ENCODE measurements around the gene EHMT1.
A peak's percentile ranks its signal among the peaks of the same experiment; 100 is the strongest.

Gene EHMT1

DNA sequence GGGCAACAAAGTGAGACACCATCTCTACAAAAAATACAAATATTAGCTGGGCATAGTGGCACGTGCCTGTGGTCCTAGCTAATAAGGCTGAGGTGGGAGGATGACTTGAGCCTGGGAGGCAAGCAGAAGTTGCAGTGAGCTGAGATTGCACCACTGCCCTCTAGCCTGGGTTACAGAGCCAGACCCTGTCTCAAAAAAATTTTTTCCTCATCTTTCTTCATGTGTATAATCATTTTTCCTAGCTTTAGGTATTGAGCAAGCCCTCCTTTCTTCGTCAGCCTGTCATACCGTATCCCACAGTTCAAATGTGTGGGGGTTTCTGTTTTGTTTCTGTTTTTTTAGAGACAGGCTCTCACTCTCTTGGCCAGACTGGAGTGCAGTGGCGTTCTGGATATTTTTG is 41.3 kb downstream of the EHMT1 start:
- Histone ChIP-seq H3K9ac (ENCODE audit: low read length) (no peak overlapping the region), H3K23ac (ENCODE audit: low read length in 2 of 2) (no peak overlapping the region), H2AK5ac (ENCODE audit: low read length, severe bottlenecking) (no peak overlapping the region), H2AFZ (ENCODE audit: low read depth, low read length) (no peak overlapping the region), H3K4me3 (ENCODE audit: insufficient read depth in 1 of 2, low read depth in 1 of 2, low read length in 2 of 2) (no peak overlapping the region), H3K4ac (ENCODE audit: low read depth in 1 of 2, low read length in 2 of 2) (no peak overlapping the region), H2BK15ac (ENCODE audit: low read depth, poor library complexity, severe bottlenecking) (no peak overlapping the region), H3K4me1 (ENCODE audit: control insufficient read depth, insufficient read depth, low read depth, low read length) (no peaks in the 10 kb centered on the region), H3K4me2 (ENCODE audit: low read length, poor library complexity, severe bottlenecking) (no peak overlapping the region), H4K91ac (ENCODE audit: low read length) (no peak overlapping the region), H3K18ac (ENCODE audit: low read depth in 1 of 2, low read length in 2 of 2) (no peak overlapping the region), H3K27ac (ENCODE audit: low read length, poor library complexity, severe bottlenecking) (no peak overlapping the region), H2BK5ac (ENCODE audit: low read depth, low read length, poor library complexity, severe bottlenecking) (no peak overlapping the region), H3K79me1 (replicated peaks; ENCODE audit: low read length, poor library complexity, severe bottlenecking) (peaks cover 26% of the 10 kb centered on the region), H2BK12ac (ENCODE audit: low read length in 2 of 2) (no peak overlapping the region), H3K9me3 (ENCODE audit: control insufficient read depth, low read length) (no peaks in the 10 kb centered on the region), H3K14ac (ENCODE audit: low read length in 2 of 2) (no peak overlapping the region), H2BK120ac (ENCODE audit: low read depth, low read length) (no peak overlapping the region), H3K36me3 (ENCODE audit: control insufficient read depth in 1 of 2, insufficient read depth in 2 of 2, low read depth in 1 of 2, low read length in 2 of 2) (peaks cover 6 to 15% of the 10 kb centered on the region in 2 experiments), H3K27me3 (ENCODE audit: control insufficient read depth in 1 of 2, insufficient read depth in 1 of 2, low read length in 2 of 2) (no peaks in the 10 kb centered on the region), H4K8ac (ENCODE audit: low read length) (no peak overlapping the region)
- no peak for DNase-seq
- 50% methylated on average over 1 of the region's 4 CpGs for WGBS

DNA sequence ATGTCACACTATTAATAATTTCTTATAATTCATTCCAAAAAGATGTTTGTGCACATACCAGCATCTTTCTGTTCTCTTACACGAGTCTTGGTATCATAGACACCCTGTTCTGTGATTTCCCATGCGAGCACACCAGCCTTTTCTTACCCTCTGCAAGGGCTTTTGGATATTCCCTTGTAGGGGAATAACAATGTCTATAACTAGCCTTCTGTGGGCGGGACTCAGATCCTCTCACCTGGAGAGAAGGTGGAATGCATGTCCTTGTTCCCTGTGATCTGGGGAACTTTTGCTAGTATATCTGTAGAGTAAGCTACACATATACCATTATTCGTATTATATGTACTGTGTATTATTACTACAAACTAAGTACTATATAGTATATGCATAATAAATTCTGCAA is 44.8 kb downstream of the EHMT1 start:
- Histone ChIP-seq H2AFZ (ENCODE audit: low read depth, low read length) (no peak overlapping the region), H3K23ac (ENCODE audit: low read length in 2 of 2) (no peak overlapping the region), H4K91ac (ENCODE audit: low read length) (no peak overlapping the region), H3K27me3 (ENCODE audit: control insufficient read depth in 1 of 2, insufficient read depth in 1 of 2, low read length in 2 of 2) (no peaks in the 10 kb centered on the region), H3K18ac (ENCODE audit: low read depth in 1 of 2, low read length in 2 of 2) (no peak overlapping the region), H3K4me2 (ENCODE audit: low read length, poor library complexity, severe bottlenecking) (no peak overlapping the region), H2BK5ac (ENCODE audit: low read depth, low read length, poor library complexity, severe bottlenecking) (no peak overlapping the region), H2BK120ac (ENCODE audit: low read depth, low read length) (no peak overlapping the region), H3K14ac (ENCODE audit: low read length in 2 of 2) (no peak overlapping the region), H3K27ac (ENCODE audit: low read length, poor library complexity, severe bottlenecking) (no peak overlapping the region), H2BK15ac (ENCODE audit: low read depth, poor library complexity, severe bottlenecking) (no peak overlapping the region), H3K4me3 (ENCODE audit: insufficient read depth in 1 of 2, low read depth in 1 of 2, low read length in 2 of 2) (no peak overlapping the region), H3K4ac (ENCODE audit: low read depth in 1 of 2, low read length in 2 of 2) (no peak overlapping the region), H3K79me1 (replicated peaks; ENCODE audit: low read length, poor library complexity, severe bottlenecking) (peaks cover 26% of the 10 kb centered on the region), H3K9ac (ENCODE audit: low read length) (no peak overlapping the region), H3K9me3 (ENCODE audit: control insufficient read depth, low read length) (no peaks in the 10 kb centered on the region), H2AK5ac (ENCODE audit: low read length, severe bottlenecking) (no peak overlapping the region), H4K8ac (ENCODE audit: low read length) (no peak overlapping the region), H3K36me3 (ENCODE audit: control insufficient read depth in 1 of 2, insufficient read depth in 2 of 2, low read depth in 1 of 2, low read length in 2 of 2) (peaks cover 0 to 11% of the 10 kb centered on the region in 2 experiments), H2BK12ac (ENCODE audit: low read length in 2 of 2) (no peak overlapping the region), H3K4me1 (ENCODE audit: control insufficient read depth, insufficient read depth, low read depth, low read length) (peaks cover 7% of the 10 kb centered on the region)
- DNase-seq = no peak
- WGBS = 85% methylated on average over 2 of the region's 4 CpGs

DNA sequence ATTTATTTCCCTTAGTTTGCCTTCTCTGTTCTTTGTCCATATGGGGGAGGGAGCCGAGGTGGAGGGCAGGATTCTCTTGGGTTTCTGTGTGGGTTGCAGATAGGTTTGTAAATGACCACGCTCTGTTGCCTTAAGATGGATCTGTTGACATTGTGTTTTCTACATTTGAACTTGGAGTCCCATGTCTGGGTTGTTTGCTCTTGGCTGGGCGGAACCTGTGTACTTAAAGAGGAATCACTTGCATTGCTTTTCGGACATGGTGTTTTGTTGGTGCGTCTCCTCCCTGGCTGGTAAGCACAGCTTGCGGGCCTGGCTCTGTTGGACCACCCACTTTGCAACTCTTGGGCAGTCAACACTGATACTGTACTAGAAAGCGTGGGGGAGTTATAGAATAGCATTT is 45.9 kb downstream of the EHMT1 start:
- peaks cover 9% of the 10 kb centered on the region for H3K4me1 ChIP-seq (ENCODE audit: control insufficient read depth, insufficient read depth, low read depth, low read length)
- no peak overlapping the region for H3K9ac ChIP-seq (ENCODE audit: low read length)
- no peak overlapping the region for H3K4me2 ChIP-seq (ENCODE audit: low read length, poor library complexity, severe bottlenecking)
- 94% methylated on average over 6 of the region's 7 CpGs for WGBS
- no peak overlapping the region for H3K14ac ChIP-seq (ENCODE audit: low read length in 2 of 2)
- H2AK5ac ChIP-seq (ENCODE audit: low read length, severe bottlenecking) = no peak overlapping the region
- H3K4me3 ChIP-seq (ENCODE audit: insufficient read depth in 1 of 2, low read depth in 1 of 2, low read length in 2 of 2) = no peak overlapping the region
- H2BK15ac ChIP-seq (ENCODE audit: low read depth, poor library complexity, severe bottlenecking) = no peak overlapping the region
- H3K27ac ChIP-seq (ENCODE audit: low read length, poor library complexity, severe bottlenecking) = no peak overlapping the region
- no peak overlapping the region for H2BK5ac ChIP-seq (ENCODE audit: low read depth, low read length, poor library complexity, severe bottlenecking)
- no peak overlapping the region for H2AFZ ChIP-seq (ENCODE audit: low read depth, low read length)
- H4K91ac ChIP-seq (ENCODE audit: low read length) = no peak overlapping the region
- no peak overlapping the region for H4K8ac ChIP-seq (ENCODE audit: low read length)
- H3K23ac ChIP-seq (ENCODE audit: low read length in 2 of 2) = no peak overlapping the region
- no peak for DNase-seq
- no peak overlapping the region for H2BK120ac ChIP-seq (ENCODE audit: low read depth, low read length)
- H3K4ac ChIP-seq (ENCODE audit: low read depth in 1 of 2, low read length in 2 of 2) = no peak overlapping the region
- peaks cover 28% of the 10 kb centered on the region for H3K79me1 ChIP-seq (replicated peaks; ENCODE audit: low read length, poor library complexity, severe bottlenecking)
- H3K9me3 ChIP-seq (ENCODE audit: control insufficient read depth, low read length) = no peaks in the 10 kb centered on the region
- peaks cover 7 to 14% of the 10 kb centered on the region in 2 experiments for H3K36me3 ChIP-seq (ENCODE audit: control insufficient read depth in 1 of 2, insufficient read depth in 2 of 2, low read depth in 1 of 2, low read length in 2 of 2)
- H3K27me3 ChIP-seq (ENCODE audit: control insufficient read depth in 1 of 2, insufficient read depth in 1 of 2, low read length in 2 of 2) = no peaks in the 10 kb centered on the region
- no peak overlapping the region for H2BK12ac ChIP-seq (ENCODE audit: low read length in 2 of 2)
- H3K18ac ChIP-seq (ENCODE audit: low read depth in 1 of 2, low read length in 2 of 2) = no peak overlapping the region

DNA sequence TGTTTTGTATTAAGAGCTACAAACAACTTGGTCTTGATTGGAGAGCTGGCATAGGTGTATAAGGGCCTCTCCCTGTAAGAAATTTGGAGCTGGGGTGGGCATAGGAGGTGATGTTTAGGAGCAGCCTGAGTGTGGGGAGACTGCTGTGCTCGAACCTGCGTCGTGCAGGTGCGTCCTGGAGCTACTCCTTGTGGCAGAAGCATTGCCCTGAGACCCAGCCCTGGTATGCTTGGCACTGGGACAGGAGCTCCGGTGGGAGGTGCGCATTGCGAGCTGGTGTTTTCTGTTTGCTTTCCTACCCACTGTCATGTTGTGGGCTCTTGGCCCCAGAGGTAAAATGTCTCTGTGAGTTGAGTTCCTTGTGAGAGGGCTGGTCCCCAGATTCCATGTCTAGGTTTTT is 46.4 kb downstream of the EHMT1 start:
- no peak overlapping the region for H3K18ac ChIP-seq (ENCODE audit: low read depth in 1 of 2, low read length in 2 of 2)
- H2AFZ ChIP-seq (ENCODE audit: low read depth, low read length) = no peak overlapping the region
- WGBS = 97% methylated on average over 7 of the region's 7 CpGs
- peak overlapping the region; percentile 66 for H4K91ac ChIP-seq (ENCODE audit: low read length)
- H3K36me3 ChIP-seq (ENCODE audit: control insufficient read depth in 1 of 2, insufficient read depth in 2 of 2, low read depth in 1 of 2, low read length in 2 of 2) = peaks cover 7 to 15% of the 10 kb centered on the region in 2 experiments
- H3K4ac ChIP-seq (ENCODE audit: low read depth in 1 of 2, low read length in 2 of 2) = no peak overlapping the region
- H2BK12ac ChIP-seq (ENCODE audit: low read length in 2 of 2) = no peak overlapping the region
- no peak overlapping the region for H3K27ac ChIP-seq (ENCODE audit: low read length, poor library complexity, severe bottlenecking)
- H2BK5ac ChIP-seq (ENCODE audit: low read depth, low read length, poor library complexity, severe bottlenecking) = no peak overlapping the region
- peaks cover 25% of the 10 kb centered on the region for H3K79me1 ChIP-seq (replicated peaks; ENCODE audit: low read length, poor library complexity, severe bottlenecking)
- H3K4me2 ChIP-seq (ENCODE audit: low read length, poor library complexity, severe bottlenecking) = no peak overlapping the region
- no peak overlapping the region for H4K8ac ChIP-seq (ENCODE audit: low read length)
- peak overlapping the region in 1 of 2 experiments; percentile 14 for H3K23ac ChIP-seq (ENCODE audit: low read length in 2 of 2)
- H3K4me1 ChIP-seq (ENCODE audit: control insufficient read depth, insufficient read depth, low read depth, low read length) = peaks cover 9% of the 10 kb centered on the region
- H3K27me3 ChIP-seq (ENCODE audit: control insufficient read depth in 1 of 2, insufficient read depth in 1 of 2, low read length in 2 of 2) = no peaks in the 10 kb centered on the region
- H2BK15ac ChIP-seq (ENCODE audit: low read depth, poor library complexity, severe bottlenecking) = no peak overlapping the region
- no peaks in the 10 kb centered on the region for H3K9me3 ChIP-seq (ENCODE audit: control insufficient read depth, low read length)
- no peak overlapping the region for H3K4me3 ChIP-seq (ENCODE audit: insufficient read depth in 1 of 2, low read depth in 1 of 2, low read length in 2 of 2)
- peak overlapping the region; percentile 24 for H3K9ac ChIP-seq (ENCODE audit: low read length)
- no peak overlapping the region for H2BK120ac ChIP-seq (ENCODE audit: low read depth, low read length)
- no peak overlapping the region for H3K14ac ChIP-seq (ENCODE audit: low read length in 2 of 2)
- H2AK5ac ChIP-seq (ENCODE audit: low read length, severe bottlenecking) = no peak overlapping the region
- DNase-seq = no peak
